ENCODE measurements around the gene USP34.

DNA sequence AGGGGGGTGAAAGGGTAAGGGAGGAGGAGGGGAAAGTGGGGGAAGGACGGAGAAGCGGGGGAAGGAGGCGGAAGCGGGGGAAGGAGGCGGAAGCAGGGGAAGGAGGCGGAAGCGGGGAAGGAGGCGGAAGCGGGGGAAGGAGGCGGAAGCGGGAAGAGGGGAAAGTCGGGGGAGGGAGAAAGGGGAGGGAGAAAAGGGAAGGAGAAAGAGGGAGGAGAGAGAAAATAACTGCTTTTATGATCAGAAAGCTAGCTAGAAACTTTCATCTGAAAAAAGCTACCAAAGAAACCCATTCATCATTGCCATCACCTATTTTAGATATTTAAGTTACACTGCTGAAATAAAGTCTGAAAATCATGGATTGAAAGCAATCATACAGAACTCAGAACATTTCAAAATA, 72.5 kb downstream of the USP34 start:
- TF ChIP-seq CHD2 (IDR thresholded peaks at IDR 0.05; ENCODE audit: low read depth, low read length) (no peak), MTA3 (IDR thresholded peaks at IDR 0.05; ENCODE audit: borderline replicate concordance) (no peak), FOXJ3 (CRISPR knock-in tag; IDR thresholded peaks at IDR 0.05) (no peak), BRD9 (IDR thresholded peaks at IDR 0.05; ENCODE audit: low read depth, partially characterized antibody) (no peak), POLR2A (conservative IDR thresholded peaks at IDR 0.05) (no peak), FOXA1 (IDR thresholded peaks at IDR 0.05; ENCODE audit: borderline replicate concordance) (no peak), PPARD (CRISPR knock-in tag; IDR thresholded peaks at IDR 0.05) (no peak)
- TF ChIP-seq, protein P1, sequence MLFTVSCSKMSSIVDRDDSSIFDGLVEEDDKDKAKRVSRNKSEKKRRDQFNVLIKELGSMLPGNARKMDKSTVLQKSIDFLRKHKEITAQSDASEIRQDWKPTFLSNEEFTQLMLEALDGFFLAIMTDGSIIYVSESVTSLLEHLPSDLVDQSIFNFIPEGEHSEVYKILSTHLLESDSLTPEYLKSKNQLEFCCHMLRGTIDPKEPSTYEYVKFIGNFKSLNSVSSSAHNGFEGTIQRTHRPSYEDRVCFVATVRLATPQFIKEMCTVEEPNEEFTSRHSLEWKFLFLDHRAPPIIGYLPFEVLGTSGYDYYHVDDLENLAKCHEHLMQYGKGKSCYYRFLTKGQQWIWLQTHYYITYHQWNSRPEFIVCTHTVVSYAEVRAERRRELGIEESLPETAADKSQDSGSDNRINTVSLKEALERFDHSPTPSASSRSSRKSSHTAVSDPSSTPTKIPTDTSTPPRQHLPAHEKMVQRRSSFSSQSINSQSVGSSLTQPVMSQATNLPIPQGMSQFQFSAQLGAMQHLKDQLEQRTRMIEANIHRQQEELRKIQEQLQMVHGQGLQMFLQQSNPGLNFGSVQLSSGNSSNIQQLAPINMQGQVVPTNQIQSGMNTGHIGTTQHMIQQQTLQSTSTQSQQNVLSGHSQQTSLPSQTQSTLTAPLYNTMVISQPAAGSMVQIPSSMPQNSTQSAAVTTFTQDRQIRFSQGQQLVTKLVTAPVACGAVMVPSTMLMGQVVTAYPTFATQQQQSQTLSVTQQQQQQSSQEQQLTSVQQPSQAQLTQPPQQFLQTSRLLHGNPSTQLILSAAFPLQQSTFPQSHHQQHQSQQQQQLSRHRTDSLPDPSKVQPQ (CRISPR knock-in tag; IDR thresholded peaks at IDR 0.05; ENCODE audit: borderline replicate concordance) = no peak
- TF ChIP-seq, protein P2, sequence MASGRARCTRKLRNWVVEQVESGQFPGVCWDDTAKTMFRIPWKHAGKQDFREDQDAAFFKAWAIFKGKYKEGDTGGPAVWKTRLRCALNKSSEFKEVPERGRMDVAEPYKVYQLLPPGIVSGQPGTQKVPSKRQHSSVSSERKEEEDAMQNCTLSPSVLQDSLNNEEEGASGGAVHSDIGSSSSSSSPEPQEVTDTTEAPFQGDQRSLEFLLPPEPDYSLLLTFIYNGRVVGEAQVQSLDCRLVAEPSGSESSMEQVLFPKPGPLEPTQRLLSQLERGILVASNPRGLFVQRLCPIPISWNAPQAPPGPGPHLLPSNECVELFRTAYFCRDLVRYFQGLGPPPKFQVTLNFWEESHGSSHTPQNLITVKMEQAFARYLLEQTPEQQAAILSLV (tag; IDR thresholded peaks at IDR 0.05) = no peak
- TF ChIP-seq, protein P3, sequence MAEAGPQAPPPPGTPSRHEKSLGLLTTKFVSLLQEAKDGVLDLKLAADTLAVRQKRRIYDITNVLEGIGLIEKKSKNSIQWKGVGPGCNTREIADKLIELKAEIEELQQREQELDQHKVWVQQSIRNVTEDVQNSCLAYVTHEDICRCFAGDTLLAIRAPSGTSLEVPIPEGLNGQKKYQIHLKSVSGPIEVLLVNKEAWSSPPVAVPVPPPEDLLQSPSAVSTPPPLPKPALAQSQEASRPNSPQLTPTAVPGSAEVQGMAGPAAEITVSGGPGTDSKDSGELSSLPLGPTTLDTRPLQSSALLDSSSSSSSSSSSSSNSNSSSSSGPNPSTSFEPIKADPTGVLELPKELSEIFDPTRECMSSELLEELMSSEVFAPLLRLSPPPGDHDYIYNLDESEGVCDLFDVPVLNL (CRISPR knock-in tag; IDR thresholded peaks at IDR 0.05; ENCODE audit: low read depth) = no peak
- TF ChIP-seq, protein P4, sequence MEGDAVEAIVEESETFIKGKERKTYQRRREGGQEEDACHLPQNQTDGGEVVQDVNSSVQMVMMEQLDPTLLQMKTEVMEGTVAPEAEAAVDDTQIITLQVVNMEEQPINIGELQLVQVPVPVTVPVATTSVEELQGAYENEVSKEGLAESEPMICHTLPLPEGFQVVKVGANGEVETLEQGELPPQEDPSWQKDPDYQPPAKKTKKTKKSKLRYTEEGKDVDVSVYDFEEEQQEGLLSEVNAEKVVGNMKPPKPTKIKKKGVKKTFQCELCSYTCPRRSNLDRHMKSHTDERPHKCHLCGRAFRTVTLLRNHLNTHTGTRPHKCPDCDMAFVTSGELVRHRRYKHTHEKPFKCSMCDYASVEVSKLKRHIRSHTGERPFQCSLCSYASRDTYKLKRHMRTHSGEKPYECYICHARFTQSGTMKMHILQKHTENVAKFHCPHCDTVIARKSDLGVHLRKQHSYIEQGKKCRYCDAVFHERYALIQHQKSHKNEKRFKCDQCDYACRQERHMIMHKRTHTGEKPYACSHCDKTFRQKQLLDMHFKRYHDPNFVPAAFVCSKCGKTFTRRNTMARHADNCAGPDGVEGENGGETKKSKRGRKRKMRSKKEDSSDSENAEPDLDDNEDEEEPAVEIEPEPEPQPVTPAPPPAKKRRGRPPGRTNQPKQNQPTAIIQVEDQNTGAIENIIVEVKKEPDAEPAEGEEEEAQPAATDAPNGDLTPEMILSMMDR (IDR thresholded peaks at IDR 0.05 in 2 of 3, conservative IDR thresholded peaks at IDR 0.05 in 1 of 3; ENCODE audit: insufficient read depth in 2 of 3, low read depth in 1 of 3, low read length in 3 of 3) = no peak
- TF ChIP-seq, protein P5, sequence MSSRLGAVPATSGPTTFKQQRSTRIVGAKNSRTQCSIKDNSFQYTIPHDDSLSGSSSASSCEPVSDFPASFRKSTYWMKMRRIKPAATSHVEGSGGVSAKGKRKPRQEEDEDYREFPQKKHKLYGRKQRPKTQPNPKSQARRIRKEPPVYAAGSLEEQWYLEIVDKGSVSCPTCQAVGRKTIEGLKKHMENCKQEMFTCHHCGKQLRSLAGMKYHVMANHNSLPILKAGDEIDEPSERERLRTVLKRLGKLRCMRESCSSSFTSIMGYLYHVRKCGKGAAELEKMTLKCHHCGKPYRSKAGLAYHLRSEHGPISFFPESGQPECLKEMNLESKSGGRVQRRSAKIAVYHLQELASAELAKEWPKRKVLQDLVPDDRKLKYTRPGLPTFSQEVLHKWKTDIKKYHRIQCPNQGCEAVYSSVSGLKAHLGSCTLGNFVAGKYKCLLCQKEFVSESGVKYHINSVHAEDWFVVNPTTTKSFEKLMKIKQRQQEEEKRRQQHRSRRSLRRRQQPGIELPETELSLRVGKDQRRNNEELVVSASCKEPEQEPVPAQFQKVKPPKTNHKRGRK (tag; IDR thresholded peaks at IDR 0.05) = no peak

Data from K562 (cell line).